Stomach (tissue), 4 donors: ENCODE data around the gene LRRC74B.

Experiments used
- POLR2A ChIP-seq, 4 donors: fragments of 450-650 bp; IDR thresholded peaks; one replicate each; pipeline ENCODE4 v1.6.1; 2016; ENCODE audit warnings: antibody characterized with exemption in 4 of 4, control low read depth in 2 of 4, mild to moderate bottlenecking in 1 of 4, moderate library complexity in 1 of 4
- TF ChIP-seq, protein P1 (sequence below), 7 experiments: fragments of 450-650 bp in 4 of 7; fragments of 200-600 bp in 3 of 7; sonication (generic) in 3 of 7; IDR thresholded peaks; one replicate each; pipeline ENCODE4 v1.5.1; 2016 to 2019; ENCODE audit warnings: antibody characterized with exemption in 7 of 7, control low read depth in 2 of 7, mild to moderate bottlenecking in 1 of 7

DNA sequence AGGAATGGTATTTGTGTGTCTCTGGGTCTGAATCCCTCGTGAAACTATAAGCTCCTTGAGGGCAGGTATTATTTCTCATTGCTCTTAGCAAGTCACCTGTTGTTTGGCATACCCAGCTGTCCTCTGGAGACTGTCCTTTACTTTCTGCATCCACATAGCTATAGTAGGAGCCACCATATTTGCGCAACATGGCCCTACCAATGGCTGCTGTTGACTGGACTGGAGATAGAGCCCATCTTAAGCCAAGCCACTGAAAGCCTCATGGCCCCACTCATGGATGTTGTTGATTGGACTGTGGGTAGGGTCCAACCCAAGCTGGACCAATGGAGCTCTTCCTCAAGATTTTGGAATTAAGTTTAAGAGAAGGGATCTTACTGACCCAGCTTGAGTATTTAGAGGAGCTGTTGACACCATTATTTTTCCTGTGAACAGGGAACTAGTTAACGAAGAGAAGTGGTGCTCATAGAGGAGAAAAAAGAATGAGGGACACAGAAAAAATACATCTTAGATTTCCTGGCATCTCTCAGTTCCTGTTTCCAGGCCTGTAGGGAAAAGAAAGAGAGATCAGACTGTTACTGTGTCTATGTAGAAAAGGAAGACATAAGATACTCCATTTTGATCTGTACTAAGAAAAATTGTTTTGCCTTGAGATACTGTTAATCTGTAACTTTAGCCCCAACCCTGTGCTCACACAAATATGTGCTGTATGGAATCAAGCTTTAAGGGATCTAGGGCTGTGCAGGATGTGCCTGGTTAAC is 47.2 kb downstream of the LRRC74B start:
- TF ChIP-seq, protein P1, sequence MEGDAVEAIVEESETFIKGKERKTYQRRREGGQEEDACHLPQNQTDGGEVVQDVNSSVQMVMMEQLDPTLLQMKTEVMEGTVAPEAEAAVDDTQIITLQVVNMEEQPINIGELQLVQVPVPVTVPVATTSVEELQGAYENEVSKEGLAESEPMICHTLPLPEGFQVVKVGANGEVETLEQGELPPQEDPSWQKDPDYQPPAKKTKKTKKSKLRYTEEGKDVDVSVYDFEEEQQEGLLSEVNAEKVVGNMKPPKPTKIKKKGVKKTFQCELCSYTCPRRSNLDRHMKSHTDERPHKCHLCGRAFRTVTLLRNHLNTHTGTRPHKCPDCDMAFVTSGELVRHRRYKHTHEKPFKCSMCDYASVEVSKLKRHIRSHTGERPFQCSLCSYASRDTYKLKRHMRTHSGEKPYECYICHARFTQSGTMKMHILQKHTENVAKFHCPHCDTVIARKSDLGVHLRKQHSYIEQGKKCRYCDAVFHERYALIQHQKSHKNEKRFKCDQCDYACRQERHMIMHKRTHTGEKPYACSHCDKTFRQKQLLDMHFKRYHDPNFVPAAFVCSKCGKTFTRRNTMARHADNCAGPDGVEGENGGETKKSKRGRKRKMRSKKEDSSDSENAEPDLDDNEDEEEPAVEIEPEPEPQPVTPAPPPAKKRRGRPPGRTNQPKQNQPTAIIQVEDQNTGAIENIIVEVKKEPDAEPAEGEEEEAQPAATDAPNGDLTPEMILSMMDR (IDR thresholded peaks at IDR 0.05): no peak
- no peak for TF ChIP-seq POLR2A (IDR thresholded peaks at IDR 0.05)
